H1 (cell line): Measurements from ENCODE around the gene MUC5B. TPM values are rescaled to one million over a fixed set of nuclear protein-coding genes. Genes with fewer than 3 reads are reported as not detected.

Experiments
- CTCF ChIP-seq, 3 experiments: IDR thresholded peaks; 1 replicate in 2 of 3; 2 replicates in 1 of 3; pipeline versions ENCODE4 v1.5.1 to v1.6.1; 2011; ENCODE audit warnings: low read length in 3 of 3, mild to moderate bottlenecking in 3 of 3, inconsistent platforms in 2 of 3, low read depth in 1 of 3, moderate library complexity in 1 of 3; ENCODE audit not compliant: insufficient read depth in 1 of 3; ENCODE audit errors: control extremely low read depth in 1 of 3
- EGR1 ChIP-seq: IDR thresholded peaks from 2 replicates; pipeline ENCODE4 v1.6.1; 2011; ENCODE audit warnings: low read depth, low read length, borderline replicate concordance
- HDAC2 ChIP-seq, 2 experiments: fragments of 300-600 bp in 1 of 2; sonication (generic) in 1 of 2; IDR thresholded peaks; 2 replicates each; pipeline ENCODE4 v1.6.1; 2011 to 2012; ENCODE audit warnings: low read depth in 2 of 2, low read length in 2 of 2, mild to moderate bottlenecking in 2 of 2, moderate library complexity in 2 of 2, borderline replicate concordance in 1 of 2, inconsistent platforms in 1 of 2
- TAF1 ChIP-seq: IDR thresholded peaks from 2 replicates; pipeline ENCODE4 v1.6.1; 2011; ENCODE audit warnings: mild to moderate bottlenecking, low read depth, low read length
- polyA plus RNA-seq, 7 experiments: library from polyadenylated mRNA; depleted of rRNA in 3 of 7; stranded (reverse) in 5 of 7; unstranded in 2 of 7; fragments of >200 nt in 5 of 7; fragments of 200-250 nt in 2 of 7; gene quantifications; 1 replicate in 5 of 7; 2 replicates in 1 of 7; 4 replicates in 1 of 7; pipeline versions ENCODE4 v1.2.1 to v1.2.3, GENCODE V29; 2011 to 2013; ENCODE audit warnings: missing spikeins in 2 of 7, mixed read lengths in 2 of 7
- total RNA-seq: library from RNA; stranded (reverse); fragmentation: NEBNext Ultra II Directional; extraction: Animal tissue kit (Norgen Biotek cat#: 25700); gene quantifications from 2 replicates; pipeline ENCODE4 v1.2.1, GENCODE V29; 2021

Gene MUC5B
- total and polyA plus RNA-seq, 2 of the 8 experiments (the other 6 are each of a cell fraction or from before 2014, with no cell fraction given): 0.02 to 0.03 TPM

GRCh38 chr11:1219446-1219833 lies 3.4 kb upstream of the MUC5B start (continued):
- TF ChIP-seq CTCF (IDR thresholded peaks at IDR 0.05; ENCODE audit: control extremely low read depth in 1 of 3, insufficient read depth in 1 of 3, low read depth in 1 of 3, low read length in 3 of 3): no peak
- no peak for TF ChIP-seq HDAC2 (IDR thresholded peaks at IDR 0.05; ENCODE audit: borderline replicate concordance in 1 of 2, low read depth in 2 of 2, low read length in 2 of 2)
- TF ChIP-seq TAF1: no peak
- no peak for TF ChIP-seq EGR1
